ENCODE measurements around the gene TSHZ3.

The TSHZ3 gene

GRCh38 chr19:31312009-31312676, 37.1 kb downstream of the TSHZ3 start:
- DNase-seq (ENCODE audit: low read depth): no peak

GRCh38 chr19:31310432-31311133, 38.7 kb downstream of the TSHZ3 start:
- DNase-seq (ENCODE audit: low read depth): no peak

- DNase-seq (ENCODE audit: low read depth): no peak
These were observed 40.5 kb downstream of the TSHZ3 start for GRCh38 chr19:31308781-31309180.

GRCh38 chr19:31307071-31307669, 42.1 kb downstream of the TSHZ3 start:
- no peak for DNase-seq (ENCODE audit: low read depth)

GRCh38 chr19:31306006-31306753, 43.1 kb downstream of the TSHZ3 start:
- no peak for DNase-seq (ENCODE audit: low read depth)

GRCh38 chr19:31304831-31305312, 44.4 kb downstream of the TSHZ3 start:
- no peak for DNase-seq (ENCODE audit: low read depth)

GRCh38 chr19:31303262-31303815, 45.9 kb downstream of the TSHZ3 start:
- DNase-seq (ENCODE audit: low read depth): no peak

- no peak for DNase-seq (ENCODE audit: low read depth)
These were observed 47.8 kb downstream of the TSHZ3 start for GRCh38 chr19:31301306-31301980.

GRCh38 chr19:31300422-31300821, 48.8 kb downstream of the TSHZ3 start:
- no peak for DNase-seq (ENCODE audit: low read depth)

GRCh38 chr19:31299665-31300064, 49.6 kb downstream of the TSHZ3 start:
- DNase-seq (ENCODE audit: low read depth): no peak

- no peak for DNase-seq (ENCODE audit: low read depth)
These were observed 51.2 kb downstream of the TSHZ3 start for GRCh38 chr19:31297991-31298390.

GRCh38 chr19:31296741-31297390, 52.4 kb downstream of the TSHZ3 start:
- DNase-seq (ENCODE audit: low read depth): no peak

- DNase-seq (ENCODE audit: low read depth): no peak
These were observed 55.0 kb downstream of the TSHZ3 start for GRCh38 chr19:31294189-31294588.

- no peak for DNase-seq (ENCODE audit: low read depth)
These were observed 56.5 kb downstream of the TSHZ3 start for GRCh38 chr19:31292639-31293185.

- DNase-seq (ENCODE audit: low read depth): no peak
These were observed 58.2 kb downstream of the TSHZ3 start for GRCh38 chr19:31290931-31291590.

- DNase-seq (ENCODE audit: low read depth): no peak
These were observed 59.3 kb downstream of the TSHZ3 start for GRCh38 chr19:31289976-31290375.

GRCh38 chr19:31289381-31289880, 59.8 kb downstream of the TSHZ3 start:
- DNase-seq (ENCODE audit: low read depth): no peak

GRCh38 chr19:31286491-31286890, 62.7 kb downstream of the TSHZ3 start:
- no peak for DNase-seq (ENCODE audit: low read depth)

GRCh38 chr19:31285744-31286143, 63.5 kb downstream of the TSHZ3 start:
- DNase-seq (ENCODE audit: low read depth): no peak

- no peak for DNase-seq (ENCODE audit: low read depth)
These were observed 64.6 kb downstream of the TSHZ3 start for GRCh38 chr19:31284621-31285020.

Data from activated T-helper 1 cell treated with Interleukin-2 at 50 U/mL for 16 hours (primary cell).